Astrocyte (in vitro differentiated cells and primary cell): ENCODE data around the gene GFOD1. TPM values are rescaled to one million over a fixed set of nuclear protein-coding genes. Genes with fewer than 3 reads are reported as not detected.
"Not testable (repeated sequence)": the region's sequence is repeated elsewhere in the genome, so short reads cannot be mapped to it uniquely, and the experiment has no call there.

Source experiments
- DNase-seq: peaks from one replicate; pipeline ENCODE4 v3.0.0-alpha.2; 2010; ENCODE audit warnings: low read depth
- FAIRE-seq: peaks from 2 replicates; lab custom pipeline; 2011; peaks lifted over from hg19 to GRCh38; lab: Jason Lieb, UNC
- H2AFZ ChIP-seq: 2 replicates; pipeline ENCODE4 v1.6.0; 2012; ENCODE audit warnings: low read depth, low read length, inconsistent platforms
- H3K27ac ChIP-seq: 2 replicates; pipeline ENCODE4 v1.5.1; 2011; ENCODE audit warnings: low read depth, low read length, inconsistent platforms
- H3K27me3 ChIP-seq: 2 replicates; pipeline ENCODE4 v1.6.0; 2011; ENCODE audit warnings: low read length, inconsistent platforms; ENCODE audit not compliant: insufficient read depth
- H3K36me3 ChIP-seq: 2 replicates; pipeline ENCODE4 v1.5.1; 2011; ENCODE audit warnings: low read length, inconsistent platforms; ENCODE audit not compliant: insufficient read depth
- H3K4me1 ChIP-seq: 2 replicates; pipeline ENCODE4 v1.5.1; 2011; ENCODE audit warnings: low read length, inconsistent platforms; ENCODE audit not compliant: insufficient read depth
- H3K4me2 ChIP-seq: 2 replicates; pipeline ENCODE4 v1.6.0; 2012; ENCODE audit warnings: low read length, inconsistent platforms
- H3K4me3 ChIP-seq: 2 replicates; pipeline ENCODE4 v1.5.1; 2011; ENCODE audit warnings: low read depth, mild to moderate bottlenecking, low read length, inconsistent platforms; ENCODE audit not compliant: insufficient read depth
- H3K79me2 ChIP-seq: 2 replicates; pipeline ENCODE4 v1.6.0; 2012; ENCODE audit warnings: mild to moderate bottlenecking, low read length, inconsistent platforms; ENCODE audit not compliant: insufficient read depth
- H3K9ac ChIP-seq: 2 replicates; pipeline ENCODE4 v1.6.0; 2012; ENCODE audit warnings: mild to moderate bottlenecking, low read length, inconsistent platforms
- H3K9me3 ChIP-seq: 2 replicates; pipeline ENCODE4 v1.5.1; 2012; ENCODE audit warnings: low read depth, mild to moderate bottlenecking, low read length, inconsistent platforms; ENCODE audit not compliant: insufficient read depth
- H4K20me1 ChIP-seq: 2 replicates; pipeline ENCODE4 v1.6.0; 2012; ENCODE audit warnings: low read length, inconsistent platforms; ENCODE audit not compliant: insufficient read depth
- H3K27ac Mint-ChIP-seq: one replicate; pipeline ENCODE4 v1.8.0; 2021; ENCODE audit warnings: mild to moderate bottlenecking, mixed read lengths; ENCODE audit not compliant: unreplicated experiment
- H3K27me3 Mint-ChIP-seq: one replicate; pipeline ENCODE4 v1.8.0; 2021; ENCODE audit warnings: low read depth, mixed read lengths; ENCODE audit not compliant: unreplicated experiment
- H3K36me3 Mint-ChIP-seq: one replicate; pipeline ENCODE4 v1.8.0; 2021; ENCODE audit warnings: low read depth, mixed read lengths; ENCODE audit not compliant: unreplicated experiment
- H3K4me1 Mint-ChIP-seq: one replicate; pipeline ENCODE4 v1.8.0; 2021; ENCODE audit warnings: low read depth, mixed read lengths; ENCODE audit not compliant: unreplicated experiment
- H3K4me3 Mint-ChIP-seq: one replicate; pipeline ENCODE4 v1.8.0; 2021; ENCODE audit warnings: mild to moderate bottlenecking, moderate library complexity, mixed read lengths; ENCODE audit not compliant: unreplicated experiment
- H3K9me3 Mint-ChIP-seq: one replicate; pipeline ENCODE4 v1.8.0; 2021; ENCODE audit warnings: mild to moderate bottlenecking, mixed read lengths; ENCODE audit not compliant: unreplicated experiment
- CTCF ChIP-seq: IDR thresholded peaks from 2 replicates; pipeline ENCODE4 v1.5.1; 2011; ENCODE audit warnings: low read depth, mild to moderate bottlenecking, inconsistent platforms, low read length, moderate library complexity; ENCODE audit not compliant: insufficient read depth
- EZH2 ChIP-seq: IDR thresholded peaks from 2 replicates; pipeline ENCODE4 v1.6.1; 2012; ENCODE audit warnings: mild to moderate bottlenecking, low read length, inconsistent platforms; ENCODE audit not compliant: insufficient read depth
- total RNA-seq: library from RNA; stranded (reverse); gene quantifications from 2 replicates; pipeline ENCODE4 v1.2.1, GENCODE V29; 2021

GFOD1 gene
- total RNA-seq, 1 donor from 2014 or later: 10.8 TPM

- H3K27ac ChIP-seq, H3K27me3 Mint-ChIP-seq, H3K4me1 Mint-ChIP-seq, H2AFZ ChIP-seq, H3K9me3 ChIP-seq, H3K36me3 Mint-ChIP-seq, H4K20me1 ChIP-seq, H3K4me3 ChIP-seq, H3K4me3 Mint-ChIP-seq, H3K4me2 ChIP-seq, H3K27me3 ChIP-seq, H3K79me2 ChIP-seq, H3K4me1 ChIP-seq, H3K9ac ChIP-seq, DNase-seq, FAIRE-seq, H3K36me3 ChIP-seq, H3K9me3 Mint-ChIP-seq, H3K27ac Mint-ChIP-seq: not testable (repeated sequence)
These were observed 98.6 kb downstream of the GFOD1 start for GRCh38 chr6:13388769-13389168.

- Mint-ChIP-seq H3K9me3 (peaks cover 8% of the 10 kb centered on the region), H3K36me3 (no peaks in the 10 kb centered on the region), H3K4me1 (no peaks in the 10 kb centered on the region), H3K27ac (no peak overlapping the region), H3K27me3 (peaks cover 2% of the 10 kb centered on the region), H3K4me3 (no peak overlapping the region)
- H3K27me3 ChIP-seq: no peaks in the 10 kb centered on the region
- no peak overlapping the region for H3K9ac ChIP-seq
- TF ChIP-seq EZH2: no peak
- no peak for TF ChIP-seq CTCF
- FAIRE-seq (no peak), DNase-seq (no peak)
- peaks cover 4% of the 10 kb centered on the region for H4K20me1 ChIP-seq
- H3K4me2 ChIP-seq: no peak overlapping the region
- no peak overlapping the region for H3K4me3 ChIP-seq
- H3K36me3 ChIP-seq: no peaks in the 10 kb centered on the region
- H3K9me3 ChIP-seq: no peaks in the 10 kb centered on the region
- H3K4me1 ChIP-seq: no peaks in the 10 kb centered on the region
- no peak overlapping the region for H3K27ac ChIP-seq
- H3K79me2 ChIP-seq: no peaks in the 10 kb centered on the region
- H2AFZ ChIP-seq: no peak overlapping the region
These were observed 102.4 kb downstream of the GFOD1 start for GRCh38 chr6:13384966-13385365.

- TF ChIP-seq CTCF: no peak
- no peak for TF ChIP-seq EZH2
- Mint-ChIP-seq H3K27ac (no peak overlapping the region), H3K36me3 (no peaks in the 10 kb centered on the region), H3K4me1 (no peaks in the 10 kb centered on the region), H3K9me3 (peaks cover 8% of the 10 kb centered on the region), H3K4me3 (no peak overlapping the region), H3K27me3 (peaks cover 2% of the 10 kb centered on the region)
- H3K4me2 ChIP-seq: no peak overlapping the region
- no peak for FAIRE-seq
- no peaks in the 10 kb centered on the region for H3K79me2 ChIP-seq
- no peaks in the 10 kb centered on the region for H3K9me3 ChIP-seq
- H3K4me1 ChIP-seq: no peaks in the 10 kb centered on the region
- peaks cover 4% of the 10 kb centered on the region for H4K20me1 ChIP-seq
- H2AFZ ChIP-seq: no peak overlapping the region
- no peak overlapping the region for H3K4me3 ChIP-seq
- H3K9ac ChIP-seq: no peak overlapping the region
- DNase-seq: no peak
- no peak overlapping the region for H3K27ac ChIP-seq
- H3K36me3 ChIP-seq: no peaks in the 10 kb centered on the region
- no peaks in the 10 kb centered on the region for H3K27me3 ChIP-seq
These were observed 102.9 kb downstream of the GFOD1 start for GRCh38 chr6:13384506-13384905.
